Ishikawa (cell line): Measurements from ENCODE around the gene CILP2.

ENCODE experiments used
- CEBPB ChIP-seq: IDR thresholded peaks from 2 replicates; pipeline ENCODE4 v1.6.1; 2012
- CREB1 ChIP-seq: IDR thresholded peaks from 2 replicates; pipeline ENCODE4 v1.6.1; 2012; ENCODE audit warnings: low read depth
- EGR1 ChIP-seq: IDR thresholded peaks from 2 replicates; pipeline ENCODE4 v1.6.1; 2012
- EP300 ChIP-seq: IDR thresholded peaks from 2 replicates; pipeline ENCODE4 v1.6.1; 2012; ENCODE audit warnings: borderline replicate concordance
- FOXM1 ChIP-seq: IDR thresholded peaks from 2 replicates; pipeline ENCODE4 v1.6.1; 2012; ENCODE audit warnings: low read depth, borderline replicate concordance
- MAX ChIP-seq: IDR thresholded peaks from 2 replicates; pipeline ENCODE4 v1.6.1; 2012
- NFIC ChIP-seq: IDR thresholded peaks from 2 replicates; pipeline ENCODE4 v1.6.1; 2012
- RAD21 ChIP-seq: IDR thresholded peaks from 2 replicates; pipeline ENCODE4 v1.6.1; 2012; ENCODE audit warnings: low read depth
- REST ChIP-seq: IDR thresholded peaks from 2 replicates; pipeline ENCODE4 v1.6.1; 2012; ENCODE audit warnings: low read depth, mild to moderate bottlenecking
- TAF1 ChIP-seq: IDR thresholded peaks from 2 replicates; pipeline ENCODE4 v1.6.1; 2012; ENCODE audit warnings: low read depth, mild to moderate bottlenecking
- TCF12 ChIP-seq: IDR thresholded peaks from 2 replicates; pipeline ENCODE4 v1.6.1; 2012; ENCODE audit warnings: low read depth
- TEAD4 ChIP-seq: IDR thresholded peaks from 2 replicates; pipeline ENCODE4 v1.6.1; 2012
- USF1 ChIP-seq: IDR thresholded peaks from 2 replicates; pipeline ENCODE4 v1.6.1; 2012
- YY1 ChIP-seq: IDR thresholded peaks from 2 replicates; pipeline ENCODE4 v1.6.1; 2012; ENCODE audit warnings: low read depth
- ZBTB7A ChIP-seq: IDR thresholded peaks from 2 replicates; pipeline ENCODE4 v1.6.1; 2012; ENCODE audit warnings: low read depth

Gene CILP2

DNA sequence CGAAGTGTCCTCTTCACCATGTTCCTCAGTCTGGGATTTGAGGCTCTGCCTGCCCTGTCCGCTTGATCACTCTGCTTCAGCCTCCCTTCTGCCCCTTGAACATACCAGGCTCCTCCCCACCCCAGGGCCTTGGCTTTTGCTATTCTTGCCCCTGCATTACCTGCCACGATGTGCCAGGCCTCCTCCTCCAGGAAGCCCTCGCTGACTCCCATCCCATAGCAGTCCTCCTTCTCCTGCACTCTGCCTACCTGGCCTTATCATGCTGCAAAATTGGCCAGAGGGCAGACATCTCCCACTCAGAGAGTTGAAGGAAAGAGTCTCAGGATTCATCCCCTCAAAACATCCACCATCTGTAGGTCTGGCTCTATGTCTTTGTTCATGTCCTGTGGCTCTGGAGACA is 7.2 kb upstream of the CILP2 start:
- TF ChIP-seq YY1 (no peak), MAX (no peak)

- TF ChIP-seq RAD21: peak; percentile 77
- no peak for TF ChIP-seq EP300
These were observed 5.9 kb upstream of the CILP2 start for GRCh38 chr19:19531951-19532805.

DNA sequence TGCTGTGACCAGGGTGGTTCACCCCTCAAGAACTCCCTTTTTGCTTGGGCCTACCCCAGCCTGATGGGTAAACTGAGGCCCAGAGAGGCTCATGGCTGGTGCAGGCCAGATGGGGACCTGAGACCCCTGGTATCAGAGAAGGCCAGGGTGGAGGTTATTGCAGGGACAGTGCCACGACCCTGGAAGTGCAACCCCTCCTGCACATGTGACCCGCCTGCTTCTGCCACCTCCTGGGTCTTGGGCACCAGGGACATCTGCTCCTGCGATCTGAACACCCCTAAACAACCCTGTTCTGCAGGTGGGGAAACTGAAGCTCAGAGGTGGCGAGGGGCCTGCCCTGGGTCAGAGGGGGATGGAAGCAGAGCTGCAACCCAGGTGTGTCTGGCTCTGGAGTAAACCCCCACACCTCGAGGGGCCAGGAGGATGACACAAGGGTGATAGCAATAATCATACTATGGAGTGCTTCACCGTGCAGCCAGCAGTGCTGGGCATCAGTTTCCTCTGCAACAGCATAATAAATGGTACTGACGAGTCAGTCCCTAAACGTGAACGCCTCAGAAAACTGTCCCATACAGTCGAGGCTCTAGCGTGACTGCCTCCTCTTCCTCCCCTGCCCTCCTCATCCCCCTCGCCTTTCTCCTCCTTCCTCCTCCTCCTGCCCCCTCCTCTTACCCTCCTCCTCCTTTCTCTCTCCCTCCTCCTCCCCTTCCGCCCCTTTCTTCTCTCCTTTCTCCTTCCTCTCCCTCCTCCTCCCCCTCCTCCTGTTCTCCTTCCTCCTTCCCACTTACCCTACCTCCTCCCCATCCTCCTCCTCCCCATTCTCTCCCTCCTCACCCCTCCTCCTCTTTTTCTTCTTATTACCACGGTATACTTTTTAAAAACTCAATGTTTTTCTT is 5.0 kb upstream of the CILP2 start:
- no peak for TF ChIP-seq MAX
- no peak for TF ChIP-seq TEAD4
- no peak for TF ChIP-seq RAD21
- no peak for TF ChIP-seq TAF1
- TF ChIP-seq EP300: no peak
- no peak for TF ChIP-seq EGR1
- TF ChIP-seq CREB1: no peak
- TF ChIP-seq FOXM1: no peak
- TF ChIP-seq ZBTB7A: no peak
- no peak for TF ChIP-seq REST
- TF ChIP-seq TCF12: no peak
- no peak for TF ChIP-seq YY1
- no peak for TF ChIP-seq CEBPB
- no peak for TF ChIP-seq USF1

GRCh38 chr19:19533841-19534240 is 4.2 kb upstream of the CILP2 start:
- TF ChIP-seq USF1 (no peak), ZBTB7A (no peak), TEAD4 (no peak), EGR1 (no peak), EP300 (no peak), MAX (no peak), FOXM1 (no peak), NFIC (no peak), CEBPB (no peak), REST (no peak), CREB1 (no peak)

- TF ChIP-seq CEBPB: no peak
- no peak for TF ChIP-seq FOXM1
- TF ChIP-seq REST: no peak
- no peak for TF ChIP-seq EGR1
- no peak for TF ChIP-seq TEAD4
- TF ChIP-seq MAX: no peak
- no peak for TF ChIP-seq CREB1
- TF ChIP-seq YY1: no peak
- no peak for TF ChIP-seq TCF12
- TF ChIP-seq TAF1: no peak
- TF ChIP-seq NFIC: no peak
- no peak for TF ChIP-seq USF1
- TF ChIP-seq RAD21: no peak
These were observed 3.4 kb upstream of the CILP2 start for GRCh38 chr19:19534556-19535265.
